ENCODE results near the gene HIRA.

GRCh38 chr22:19420321-19420720, 11.2 kb downstream of the HIRA start:
- no peak for TF ChIP-seq POLR2A (IDR thresholded peaks at IDR 0.05)
- TF ChIP-seq, protein P1, sequence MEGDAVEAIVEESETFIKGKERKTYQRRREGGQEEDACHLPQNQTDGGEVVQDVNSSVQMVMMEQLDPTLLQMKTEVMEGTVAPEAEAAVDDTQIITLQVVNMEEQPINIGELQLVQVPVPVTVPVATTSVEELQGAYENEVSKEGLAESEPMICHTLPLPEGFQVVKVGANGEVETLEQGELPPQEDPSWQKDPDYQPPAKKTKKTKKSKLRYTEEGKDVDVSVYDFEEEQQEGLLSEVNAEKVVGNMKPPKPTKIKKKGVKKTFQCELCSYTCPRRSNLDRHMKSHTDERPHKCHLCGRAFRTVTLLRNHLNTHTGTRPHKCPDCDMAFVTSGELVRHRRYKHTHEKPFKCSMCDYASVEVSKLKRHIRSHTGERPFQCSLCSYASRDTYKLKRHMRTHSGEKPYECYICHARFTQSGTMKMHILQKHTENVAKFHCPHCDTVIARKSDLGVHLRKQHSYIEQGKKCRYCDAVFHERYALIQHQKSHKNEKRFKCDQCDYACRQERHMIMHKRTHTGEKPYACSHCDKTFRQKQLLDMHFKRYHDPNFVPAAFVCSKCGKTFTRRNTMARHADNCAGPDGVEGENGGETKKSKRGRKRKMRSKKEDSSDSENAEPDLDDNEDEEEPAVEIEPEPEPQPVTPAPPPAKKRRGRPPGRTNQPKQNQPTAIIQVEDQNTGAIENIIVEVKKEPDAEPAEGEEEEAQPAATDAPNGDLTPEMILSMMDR (IDR thresholded peaks at IDR 0.05) = no peak
